LNCAP (cell line): ENCODE measurements around the gene NCAN.

ENCODE experiments used
- CTCF ChIP-seq: fragments of 450-650 bp; IDR thresholded peaks from 2 replicates; pipeline ENCODE4 v1.5.1; 2017; ENCODE audit warnings: mild to moderate bottlenecking

The NCAN gene

DNA sequence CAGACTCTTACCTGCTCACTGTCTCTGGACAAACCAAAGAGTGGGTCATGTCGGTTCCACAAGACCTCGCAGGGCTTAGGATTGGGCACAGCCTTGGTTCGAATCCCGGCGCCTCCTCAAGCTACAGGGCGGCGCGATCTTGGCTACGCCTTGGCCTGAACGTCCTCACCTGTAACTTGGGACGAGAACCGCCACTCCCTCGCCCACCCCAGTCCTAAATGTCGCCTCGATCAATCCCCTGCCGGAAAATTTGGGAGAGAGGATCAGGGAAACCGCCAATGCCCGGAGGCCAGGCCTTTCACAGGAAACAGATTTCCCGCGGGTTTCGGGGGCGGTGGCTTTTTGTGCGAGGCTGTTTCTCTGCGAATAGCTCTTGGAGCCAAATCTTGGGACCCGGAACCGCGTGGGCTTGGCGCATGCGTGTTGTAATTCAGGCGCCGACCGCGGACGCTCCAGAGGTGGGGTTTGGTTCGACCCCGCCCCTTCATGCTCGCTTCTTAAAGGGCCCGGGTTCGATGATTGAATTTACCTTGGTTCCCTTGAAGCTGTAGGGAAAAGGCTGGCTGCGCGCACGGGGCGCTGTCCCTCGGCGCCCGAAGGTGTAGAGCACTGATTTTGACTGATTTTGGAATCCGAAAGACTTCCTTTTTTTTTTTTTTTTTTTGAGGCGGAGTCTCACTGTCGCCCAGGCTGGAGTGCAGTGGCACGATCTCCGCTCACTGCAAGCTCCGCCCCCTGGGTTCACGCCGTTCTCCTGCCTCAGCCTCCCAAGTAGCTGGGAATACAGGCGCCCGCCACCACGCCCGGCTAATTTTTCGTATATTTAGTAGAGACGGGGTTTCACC is 8.5 kb upstream of the NCAN start, which contains the start of gene NR2C2AP:
Gene NR2C2AP (minus strand): TSS at position 403 of the 845 bp plus-strand sequence. CDS start 354 bp downstream, at position 49.
- TF ChIP-seq CTCF: no peak

DNA sequence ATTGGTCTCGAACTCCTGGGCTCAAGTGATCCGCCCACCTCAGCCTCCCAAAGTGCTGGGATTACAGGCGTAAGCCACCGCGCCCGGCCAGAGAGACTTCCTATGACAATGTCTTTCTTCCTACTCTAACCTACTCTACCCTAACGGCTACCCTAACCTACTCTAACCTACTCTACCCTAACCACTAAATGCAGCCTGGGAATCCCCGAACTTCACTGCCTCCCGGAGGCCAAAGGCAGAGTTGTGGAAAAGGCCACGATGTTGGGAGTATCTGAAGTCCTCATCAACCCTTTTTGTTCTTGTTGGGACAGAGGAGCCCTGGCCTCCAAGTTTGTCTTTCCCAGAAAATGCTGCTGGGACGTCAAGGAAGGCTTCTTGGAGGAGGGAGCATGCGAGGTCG is 7.6 kb upstream of the NCAN start:
- no peak for TF ChIP-seq CTCF

- no peak for TF ChIP-seq CTCF
Measured at GRCh38 chr19:19205416-19206410, 6.0 kb upstream of the NCAN start.

DNA sequence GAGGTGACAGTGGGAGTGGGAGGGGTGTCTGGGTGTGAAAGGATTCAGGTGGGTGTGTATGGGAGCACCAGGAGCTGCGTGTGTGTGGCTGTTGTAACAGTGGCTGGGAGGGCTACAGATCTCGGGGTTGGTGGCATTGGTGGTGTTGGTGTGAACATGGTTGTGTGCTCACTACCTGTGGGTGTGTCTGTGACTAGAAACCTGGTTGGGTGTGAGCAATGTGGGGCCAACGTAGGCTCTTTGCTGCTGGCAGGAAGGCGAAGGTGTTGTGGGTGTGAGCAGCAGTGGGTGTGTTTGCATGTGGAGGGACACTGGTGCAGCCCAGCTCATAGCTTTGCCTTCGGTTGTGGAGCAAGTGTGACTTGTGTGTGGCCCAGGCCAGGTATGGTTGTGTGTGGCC is 4.8 kb upstream of the NCAN start:
- no peak for TF ChIP-seq CTCF

- TF ChIP-seq CTCF: no peak
Measured at GRCh38 chr19:19207637-19208572, 3.9 kb upstream of the NCAN start.

DNA sequence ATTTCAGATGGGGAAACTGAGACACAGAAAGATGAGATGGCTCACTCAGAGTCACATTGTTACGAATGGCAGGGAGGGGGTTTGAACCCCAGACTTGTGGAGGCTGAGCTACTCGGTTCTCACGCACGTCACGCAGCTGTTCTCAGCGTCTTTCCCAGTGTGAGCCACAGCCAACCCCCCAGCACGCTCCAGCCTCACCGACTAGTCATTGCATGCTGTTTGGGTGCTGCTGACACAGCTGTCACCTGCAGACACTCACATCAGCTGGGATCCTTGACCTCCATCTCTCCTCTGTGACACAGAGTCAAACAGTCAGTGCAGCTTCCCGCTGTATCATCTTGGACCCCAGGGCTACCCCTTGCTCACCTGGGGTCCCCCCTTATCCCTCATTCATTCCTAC is 2.4 kb upstream of the NCAN start:
- TF ChIP-seq CTCF: no peak

DNA sequence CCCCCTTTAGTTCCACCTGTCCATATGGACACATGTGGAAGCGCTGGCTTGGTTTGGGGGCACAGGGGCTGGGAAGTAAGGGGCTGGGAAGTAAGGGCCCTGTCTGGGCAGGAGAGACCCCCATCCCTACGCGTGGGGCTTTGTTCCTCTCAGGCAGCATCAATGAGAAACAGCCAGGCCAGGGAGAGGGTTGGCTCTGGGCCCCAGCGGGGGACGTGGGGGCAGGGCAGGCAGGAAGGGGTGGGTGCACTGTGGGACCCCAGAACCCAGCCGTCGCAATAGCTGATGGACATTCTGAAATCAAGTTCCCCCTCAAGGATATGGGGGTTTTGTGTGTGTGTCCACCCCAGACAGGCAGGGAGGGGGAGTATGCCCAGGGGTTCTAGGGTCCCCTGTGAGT is 1.2 kb downstream of the NCAN start:
- TF ChIP-seq CTCF: no peak
